8988T (cell line): Measurements from ENCODE around the gene MADCAM1.
A peak's percentile ranks its signal among the peaks of the same experiment; 100 is the strongest.

ENCODE experiments used
- DNase-seq: peaks from one replicate; pipeline ENCODE4 v3.0.0; 2011

Gene MADCAM1

GRCh38 chr19:488505-489417, 7.5 kb upstream of the MADCAM1 start:
- peak; percentile 99 for DNase-seq

DNA sequence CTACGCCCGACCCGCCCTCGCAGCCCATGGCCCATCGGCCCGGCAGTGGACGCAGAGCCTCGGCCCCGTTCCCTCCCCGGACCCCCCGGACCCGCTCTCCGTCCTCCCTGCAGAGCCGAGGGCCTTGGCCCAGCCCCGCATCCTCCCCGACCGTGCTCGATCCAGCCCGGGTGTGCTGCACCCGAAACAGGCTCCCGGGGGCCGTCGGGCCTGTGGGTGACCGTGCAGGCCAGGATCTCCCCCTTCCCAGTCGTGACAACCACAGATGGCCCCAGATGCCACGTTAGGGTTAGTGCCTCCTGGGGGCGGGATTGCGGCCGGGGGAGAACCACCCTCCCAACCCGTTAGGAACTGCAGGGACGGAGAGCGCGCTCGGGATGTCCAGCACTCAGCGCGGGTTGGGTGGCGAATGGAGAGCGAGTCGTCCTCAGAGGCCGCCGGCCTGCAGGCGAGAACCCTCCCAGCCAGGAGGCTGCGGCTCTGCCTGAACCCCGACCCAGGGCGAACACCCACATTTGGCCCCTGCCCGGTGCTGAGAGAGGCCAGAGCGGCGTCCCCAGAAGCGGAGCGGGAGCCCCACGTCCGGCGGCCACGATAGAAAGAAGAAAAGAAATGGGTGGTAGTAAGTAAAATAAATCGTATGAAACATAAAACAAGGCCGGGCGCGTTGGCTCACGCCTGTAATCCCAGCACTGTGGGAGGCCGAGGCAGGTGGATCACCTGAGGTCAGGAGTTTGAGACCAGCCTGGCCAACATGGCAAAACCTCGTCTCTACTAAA, 6.7 kb upstream of the MADCAM1 start:
- DNase-seq = peak; percentile 40

DNA sequence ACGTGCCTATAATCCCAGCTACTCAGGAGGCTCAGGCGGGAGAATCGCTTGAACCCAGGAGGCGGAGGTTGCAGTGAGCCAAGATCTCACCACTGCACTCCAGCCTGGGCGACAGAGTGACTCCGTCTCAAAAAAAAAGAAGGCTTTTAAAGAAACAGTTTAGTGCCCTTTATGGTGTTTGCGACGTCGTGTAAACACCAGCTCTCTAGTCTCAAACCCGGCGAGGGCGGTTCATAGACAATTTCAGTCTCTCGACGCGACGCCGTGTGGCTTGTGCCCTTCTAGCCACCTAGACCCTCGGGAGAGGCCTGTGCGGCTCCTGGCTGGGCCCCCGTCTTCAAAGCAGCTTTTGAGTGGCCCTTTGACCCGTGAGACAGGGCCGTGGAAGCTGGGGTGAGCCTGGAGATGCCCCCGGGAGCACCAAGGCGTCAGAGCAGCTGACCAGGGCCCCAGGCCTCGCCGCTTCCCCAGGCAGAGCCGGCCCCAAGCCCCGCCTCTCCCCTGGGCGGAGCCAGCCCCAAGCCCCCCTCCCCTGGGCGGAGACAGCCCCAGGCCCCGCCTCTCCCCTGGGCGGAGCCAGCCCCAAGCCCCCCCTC, 5.0 kb upstream of the MADCAM1 start:
- DNase-seq = peak; percentile 44

GRCh38 chr19:492091-492531, 4.2 kb upstream of the MADCAM1 start:
- peak; percentile 41 for DNase-seq

GRCh38 chr19:493391-494170, 2.7 kb upstream of the MADCAM1 start:
- DNase-seq = no peak

- DNase-seq = no peak
These were observed 1.9 kb upstream of the MADCAM1 start for GRCh38 chr19:494171-495080.

GRCh38 chr19:495081-495401, 1.2 kb upstream of the MADCAM1 start:
- peak; percentile 37 for DNase-seq

DNA sequence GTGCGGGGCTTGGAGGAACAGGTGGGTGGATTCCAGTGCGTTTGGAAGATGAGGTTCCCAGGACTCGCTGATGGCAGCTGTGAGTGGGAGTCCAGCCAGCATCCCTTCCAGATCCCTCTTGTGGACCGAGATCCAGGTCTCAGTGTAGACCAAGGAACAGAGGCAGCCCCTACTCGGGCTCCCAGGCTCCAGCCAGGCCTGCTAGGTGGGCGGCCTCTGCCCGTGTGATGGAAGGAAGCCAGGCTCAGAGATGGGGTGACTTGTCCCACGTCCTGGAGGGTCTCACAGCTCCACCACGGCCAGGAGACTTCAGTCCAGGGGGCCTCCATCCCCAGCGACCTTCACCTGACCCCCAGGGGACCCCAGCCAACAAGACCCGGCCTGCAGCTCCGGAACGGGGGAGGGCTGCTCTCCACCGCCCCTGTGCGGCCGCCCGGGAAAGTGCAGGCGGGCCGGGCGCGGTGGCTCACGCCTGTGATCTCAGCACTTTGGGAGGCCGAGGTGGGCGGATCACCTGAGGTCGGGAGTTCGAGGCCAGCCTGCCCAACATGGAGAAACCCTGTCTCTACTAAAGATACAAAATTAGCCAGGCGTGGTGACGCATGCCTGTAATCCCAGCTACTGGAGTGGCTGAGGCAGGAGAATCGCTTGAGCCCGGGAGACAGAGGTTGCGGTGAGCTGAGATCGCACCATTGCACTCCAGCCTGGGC, 729 bp upstream of the MADCAM1 start:
- DNase-seq = peak; percentile 96

DNA sequence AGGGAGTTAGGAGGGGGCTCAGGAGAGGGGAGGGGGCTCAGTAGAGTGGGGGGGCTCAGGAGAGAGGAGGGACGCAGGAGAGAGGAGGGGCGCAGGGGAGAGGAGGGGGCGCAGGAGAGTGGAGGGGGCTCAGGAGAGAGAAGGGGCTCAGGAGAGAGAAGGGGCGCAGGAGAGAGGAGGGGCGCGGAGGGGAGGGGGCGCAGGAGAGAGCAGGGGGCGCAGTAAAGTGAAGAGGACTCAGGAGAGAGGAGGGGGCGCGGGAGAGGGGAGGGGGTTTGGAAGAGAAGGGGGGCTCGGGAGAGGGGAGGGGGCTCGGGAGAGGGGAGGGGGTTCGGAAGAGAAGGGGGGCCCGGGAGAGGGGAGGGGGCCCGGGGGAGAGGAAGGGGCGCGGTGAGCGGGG, 700 bp downstream of the MADCAM1 start:
- DNase-seq = no peak

DNA sequence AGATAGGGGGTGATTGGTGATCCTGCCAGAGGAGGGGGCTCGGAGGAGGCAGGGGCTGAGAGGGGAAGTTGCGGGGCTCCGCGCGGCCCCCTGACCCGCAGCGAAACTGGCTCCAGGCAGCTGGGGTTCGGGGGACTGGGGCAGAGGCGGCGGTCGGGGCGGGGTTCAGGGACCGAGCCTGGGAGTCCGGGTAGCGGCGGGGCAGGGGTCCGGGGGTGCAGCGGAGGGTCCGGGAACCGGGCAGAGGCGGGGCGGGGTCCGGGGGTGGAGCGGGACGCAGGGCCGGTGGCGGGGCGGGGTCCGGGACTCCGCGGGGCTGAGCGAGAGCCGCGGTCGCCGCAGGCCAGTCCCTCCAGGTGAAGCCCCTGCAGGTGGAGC, 1.2 kb downstream of the MADCAM1 start:
- peak; percentile 33 for DNase-seq

GRCh38 chr19:497869-498510, 1.7 kb downstream of the MADCAM1 start:
- peak; percentile 47 for DNase-seq

DNA sequence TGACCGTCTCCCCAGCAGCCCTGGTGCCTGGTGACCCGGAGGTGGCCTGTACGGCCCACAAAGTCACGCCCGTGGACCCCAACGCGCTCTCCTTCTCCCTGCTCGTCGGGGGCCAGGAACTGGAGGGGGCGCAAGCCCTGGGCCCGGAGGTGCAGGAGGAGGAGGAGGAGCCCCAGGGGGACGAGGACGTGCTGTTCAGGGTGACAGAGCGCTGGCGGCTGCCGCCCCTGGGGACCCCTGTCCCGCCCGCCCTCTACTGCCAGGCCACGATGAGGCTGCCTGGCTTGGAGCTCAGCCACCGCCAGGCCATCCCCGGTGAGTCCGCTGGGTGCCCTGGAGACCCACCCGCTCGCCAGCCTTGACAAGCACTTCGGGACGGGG, 2.2 kb downstream of the MADCAM1 start:
- peak; percentile 53 for DNase-seq

GRCh38 chr19:498977-499623, 2.8 kb downstream of the MADCAM1 start:
- peak; percentile 32 for DNase-seq

DNA sequence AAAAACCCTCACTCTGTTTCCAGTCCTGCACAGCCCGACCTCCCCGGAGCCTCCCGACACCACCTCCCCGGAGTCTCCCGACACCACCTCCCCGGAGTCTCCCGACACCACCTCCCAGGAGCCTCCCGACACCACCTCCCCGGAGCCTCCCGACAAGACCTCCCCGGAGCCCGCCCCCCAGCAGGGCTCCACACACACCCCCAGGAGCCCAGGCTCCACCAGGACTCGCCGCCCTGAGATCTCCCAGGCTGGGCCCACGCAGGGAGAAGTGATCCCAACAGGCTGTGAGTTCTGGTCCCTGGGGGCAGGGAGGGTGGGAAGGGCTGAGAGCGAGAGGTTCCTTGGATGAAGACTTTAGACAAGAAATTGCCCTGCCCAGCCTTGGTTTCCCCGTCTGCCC, 5.4 kb downstream of the MADCAM1 start:
- no peak for DNase-seq

- no peak for DNase-seq
These were observed 8.3 kb downstream of the MADCAM1 start for GRCh38 chr19:504616-505015.

DNA sequence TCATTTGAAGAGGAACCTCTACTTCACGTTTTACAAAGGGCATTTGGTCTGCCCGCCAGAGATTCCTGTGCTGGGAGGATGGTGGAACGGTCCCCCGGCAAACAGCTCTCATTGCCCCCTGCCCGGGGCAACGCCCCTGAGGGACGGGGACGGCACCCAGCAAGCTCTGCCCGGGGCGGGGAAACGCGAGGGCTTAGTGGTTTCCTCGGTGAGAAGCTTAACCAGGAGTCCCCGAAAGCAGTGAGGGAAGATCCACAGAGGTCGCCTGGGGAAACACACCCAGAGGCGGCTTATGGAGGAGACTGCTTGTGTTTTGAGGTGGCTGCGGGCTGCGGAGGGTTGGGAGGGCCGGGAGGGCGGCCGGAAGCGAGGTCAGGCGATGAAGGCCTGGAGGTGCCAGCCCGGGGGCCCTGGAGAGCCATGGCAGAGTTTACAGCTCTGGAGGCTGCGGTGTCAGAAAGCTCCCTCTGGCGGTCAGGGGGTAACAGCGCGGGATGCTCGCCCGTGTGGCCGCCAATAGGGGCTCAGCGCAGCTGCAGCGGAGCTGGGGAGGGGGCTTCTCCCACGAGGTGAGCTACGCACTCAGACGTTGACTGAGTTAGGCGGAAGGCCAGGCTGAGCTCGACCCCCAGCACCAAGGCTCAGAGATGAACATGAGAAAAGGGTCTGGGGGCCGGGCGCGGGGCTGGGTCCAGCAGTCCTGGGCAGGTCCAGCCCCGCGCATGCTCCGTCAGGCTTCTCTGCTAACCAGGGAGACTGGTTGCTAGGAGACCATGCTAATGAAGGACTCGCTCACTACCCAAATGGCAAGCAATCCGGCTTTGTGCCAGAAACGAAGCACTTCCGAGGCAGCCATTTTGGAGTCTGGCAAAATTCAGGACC, 10.4 kb downstream of the MADCAM1 start:
- peak; percentile 97 for DNase-seq

GRCh38 chr19:507286-508203, 11.3 kb downstream of the MADCAM1 start, which contains the start of gene TPGS1:
Gene TPGS1, plus strand, starts transcription at chr19:507497. Its CDS starts 10 bp downstream, at chr19:507507.
- peak; percentile 95 for DNase-seq
